Measurements from ENCODE around the gene C1QBP.
"Not testable (repeated sequence)": the region's sequence is repeated elsewhere in the genome, so short reads cannot be mapped to it uniquely, and the experiment has no call there.

C1QBP gene

DNA sequence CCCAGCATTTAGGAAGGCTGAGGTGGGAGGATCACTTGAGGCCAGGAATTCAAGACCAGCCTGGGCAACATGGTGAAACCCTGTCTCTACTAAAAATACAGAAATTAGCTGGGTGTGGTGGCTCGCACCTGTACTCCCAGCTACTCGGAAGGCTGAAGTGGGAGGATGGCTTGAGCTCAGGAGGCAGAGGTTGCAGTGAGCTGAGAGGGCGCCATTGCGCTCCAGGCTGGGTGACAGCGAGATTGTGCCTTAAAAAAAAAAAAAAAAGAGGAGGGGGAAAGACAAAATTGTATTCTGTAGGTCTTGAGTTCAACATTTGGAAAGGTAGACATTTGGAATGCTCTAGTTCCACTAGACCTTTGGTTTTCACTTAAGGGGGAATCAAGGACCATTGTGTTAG is 7.7 kb downstream of the C1QBP start:
- not testable (repeated sequence) for DNase-seq

DNA sequence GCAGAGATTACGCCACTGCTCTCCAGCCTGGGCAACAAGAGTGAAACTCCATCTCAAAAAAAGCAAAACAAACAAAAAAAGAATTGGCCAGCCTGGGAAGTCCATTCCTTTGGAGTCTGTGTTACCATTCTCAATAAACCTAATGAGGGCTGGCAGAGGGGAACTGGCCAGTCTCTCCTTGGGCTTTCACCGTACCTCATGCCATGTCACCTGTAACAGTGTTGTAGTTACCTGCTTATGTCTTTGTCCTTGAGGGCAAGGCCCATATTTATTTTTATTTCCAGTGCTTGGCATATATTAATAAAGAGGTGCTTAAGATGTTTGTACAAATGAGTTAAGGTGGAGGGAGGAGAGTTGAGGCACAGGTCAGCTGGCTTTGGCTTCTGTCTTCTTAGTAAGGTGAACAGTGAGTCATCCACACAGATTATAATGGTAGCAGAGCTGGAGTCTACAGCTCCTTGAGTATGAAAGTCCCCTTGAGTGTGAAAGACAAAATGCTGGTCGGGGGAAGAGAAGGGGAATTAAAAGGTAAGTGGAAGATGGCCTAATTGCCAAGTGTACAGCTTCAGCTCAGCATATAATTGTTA is 8.4 kb downstream of the C1QBP start:
- no peak for DNase-seq

DNA sequence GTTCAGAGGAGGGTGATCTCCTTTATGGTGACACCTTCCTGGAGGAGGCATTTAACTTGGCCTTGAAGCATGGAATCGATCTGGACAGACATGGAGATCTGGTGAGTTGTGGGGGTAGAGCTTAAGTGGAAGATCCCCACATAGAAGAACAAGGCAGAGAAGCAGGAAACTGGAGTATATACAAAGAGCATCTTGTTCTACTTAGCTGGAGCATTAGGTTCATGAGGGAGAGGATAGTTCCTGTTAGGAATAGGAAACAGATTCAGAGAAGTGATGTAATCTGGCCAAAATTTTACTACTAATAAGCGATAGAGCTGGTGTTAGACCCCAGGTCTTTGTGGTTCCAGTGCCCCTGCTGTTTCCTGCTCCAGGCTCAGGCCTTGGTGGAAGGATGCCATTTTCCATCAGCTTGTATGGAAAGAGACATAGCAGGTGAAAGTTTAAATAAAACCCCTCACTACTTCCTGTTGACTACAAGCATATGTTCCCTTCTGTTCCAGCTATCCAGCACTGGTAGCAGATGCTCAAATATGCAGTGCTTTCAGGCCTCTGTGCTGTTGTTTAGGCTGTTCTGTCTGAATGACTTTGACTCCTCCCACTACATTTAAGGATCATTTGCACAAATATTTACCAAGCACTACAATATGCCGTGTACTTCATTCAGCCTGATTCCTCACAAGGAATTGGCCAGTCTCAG is 9.6 kb downstream of the C1QBP start:
- no peak for DNase-seq

DNA sequence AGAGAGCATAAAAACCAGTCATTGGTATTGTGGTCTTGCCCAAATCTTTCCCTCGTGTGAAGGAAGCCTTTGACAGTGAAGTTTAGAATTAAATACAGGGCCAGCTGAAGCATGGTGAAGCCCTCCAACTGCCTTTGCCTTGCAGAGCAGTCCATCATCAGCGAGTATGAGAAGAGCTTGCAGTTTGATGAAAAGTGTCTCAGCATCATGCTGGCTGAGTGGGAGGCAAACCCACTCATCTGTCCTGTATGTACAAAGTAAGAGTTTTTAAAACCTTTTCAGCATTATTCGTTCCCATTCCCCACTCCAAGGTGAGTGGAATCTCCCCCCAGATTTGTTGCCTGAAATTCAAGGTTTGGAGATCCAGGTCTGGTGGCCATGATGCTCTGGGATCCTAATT is 13.1 kb downstream of the C1QBP start:
- DNase-seq = no peak

DNA sequence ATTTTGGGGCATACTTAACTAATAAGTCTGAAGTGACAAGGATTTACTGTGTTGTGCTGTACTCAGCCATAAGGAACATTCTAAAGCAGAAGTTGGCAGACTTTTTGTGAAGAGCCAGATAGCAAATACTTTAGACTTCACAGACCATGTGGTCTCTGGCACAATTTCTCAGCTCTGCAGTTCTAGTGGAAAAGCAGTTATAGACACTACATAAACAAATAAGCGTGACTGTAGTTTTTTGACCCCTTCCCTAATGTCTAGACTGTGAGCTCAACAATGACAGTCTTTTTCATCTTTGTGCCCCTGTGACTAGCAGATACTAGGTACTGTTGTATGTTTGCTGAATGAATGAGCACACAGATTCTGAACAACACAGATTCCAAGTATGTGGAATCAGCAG is 14.0 kb downstream of the C1QBP start:
- DNase-seq = no peak

DNA sequence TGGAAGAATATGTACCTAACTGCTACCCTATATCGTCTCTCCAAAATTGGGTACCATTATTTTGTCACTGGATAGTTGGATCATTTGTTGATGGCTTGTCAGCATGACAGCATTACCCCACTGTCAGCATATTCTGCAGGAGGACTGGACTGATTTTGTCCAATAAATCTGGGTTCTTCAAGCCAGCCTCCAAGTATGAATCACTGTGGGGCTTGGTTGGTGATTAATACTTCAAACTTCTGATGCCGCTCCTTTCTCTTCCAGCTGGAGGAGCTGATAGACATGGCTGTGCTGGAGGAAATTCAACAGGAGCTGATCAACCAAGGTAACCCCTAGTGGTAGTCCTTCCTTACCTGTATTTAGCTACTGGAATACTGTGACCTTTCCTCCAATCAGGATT is 16.4 kb downstream of the C1QBP start:
- no peak for DNase-seq

DNA sequence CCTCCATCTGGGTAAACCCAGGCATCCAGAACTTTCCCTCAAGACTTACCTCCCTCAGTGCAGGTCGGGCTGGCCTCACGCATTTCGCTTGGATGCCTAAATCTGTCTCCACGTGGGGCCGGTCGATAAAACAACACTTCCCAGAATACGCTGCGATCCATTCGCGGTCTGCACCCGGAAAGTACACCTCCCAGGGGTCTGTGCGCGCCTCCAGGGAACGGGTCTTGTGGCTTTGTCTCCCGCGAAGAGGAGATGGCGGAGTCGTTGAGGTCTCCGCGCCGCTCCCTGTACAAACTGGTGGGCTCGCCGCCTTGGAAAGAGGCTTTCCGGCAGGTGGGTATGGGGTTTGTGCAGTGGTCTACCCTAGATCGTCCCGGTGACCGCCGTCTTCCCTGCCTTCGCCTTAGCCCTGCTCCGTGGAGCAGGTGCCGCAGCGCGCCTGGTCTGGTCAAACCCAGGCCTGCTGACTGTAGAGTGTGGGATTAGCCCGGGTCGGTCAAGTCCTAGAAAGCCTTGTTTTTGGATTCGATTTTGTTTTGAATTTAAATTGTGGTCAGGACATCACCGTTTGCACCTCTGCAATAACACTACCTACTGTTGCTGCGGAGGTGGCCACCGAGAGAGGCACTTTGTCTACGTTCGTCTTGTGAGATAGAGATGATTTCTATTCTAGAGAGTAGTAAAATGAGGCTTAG is 18.8 kb downstream of the C1QBP start, which contains the start of gene RPAIN:
TSS of gene RPAIN (plus strand) at position 224 of the 695 bp plus-strand sequence. CDS start at position 253, 29 bp downstream.
- DNase-seq = peak; percentile 99

DNA sequence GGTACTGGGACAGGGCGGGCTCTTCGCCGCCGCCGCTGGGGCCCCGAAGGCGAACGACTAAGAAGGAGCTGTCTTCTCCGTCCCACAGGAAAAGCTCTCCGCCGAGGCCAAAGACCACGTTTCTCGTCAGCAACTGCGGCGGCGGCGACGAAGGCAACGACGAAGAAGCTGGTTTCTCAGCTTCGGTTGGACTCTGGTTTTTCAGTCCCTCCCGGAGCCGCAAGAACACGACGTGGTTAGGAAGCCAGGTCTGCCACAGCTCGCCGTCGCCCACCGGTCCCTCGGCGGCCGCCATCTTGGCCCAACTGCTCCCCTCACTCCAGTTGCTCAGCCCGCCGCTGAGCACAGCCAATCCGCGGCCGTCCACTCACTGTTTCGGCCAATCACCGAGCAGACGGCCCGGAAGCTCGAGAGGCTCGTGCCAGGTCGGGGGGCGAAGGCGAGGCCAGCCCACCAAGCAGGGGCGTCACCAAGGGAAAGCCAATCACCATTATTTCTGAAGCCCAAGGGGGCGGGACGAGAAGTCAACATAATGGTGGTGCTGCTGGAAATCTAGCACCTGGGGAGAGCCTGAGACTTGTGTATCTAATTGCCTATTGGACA is 19.5 kb downstream of the C1QBP start, which contains the start of gene NUP88:
TSS of gene NUP88 (minus strand) at position 307 of the 603 bp plus-strand sequence. CDS start at position 295, 12 bp downstream.
- peak; percentile 99 for DNase-seq

DNA sequence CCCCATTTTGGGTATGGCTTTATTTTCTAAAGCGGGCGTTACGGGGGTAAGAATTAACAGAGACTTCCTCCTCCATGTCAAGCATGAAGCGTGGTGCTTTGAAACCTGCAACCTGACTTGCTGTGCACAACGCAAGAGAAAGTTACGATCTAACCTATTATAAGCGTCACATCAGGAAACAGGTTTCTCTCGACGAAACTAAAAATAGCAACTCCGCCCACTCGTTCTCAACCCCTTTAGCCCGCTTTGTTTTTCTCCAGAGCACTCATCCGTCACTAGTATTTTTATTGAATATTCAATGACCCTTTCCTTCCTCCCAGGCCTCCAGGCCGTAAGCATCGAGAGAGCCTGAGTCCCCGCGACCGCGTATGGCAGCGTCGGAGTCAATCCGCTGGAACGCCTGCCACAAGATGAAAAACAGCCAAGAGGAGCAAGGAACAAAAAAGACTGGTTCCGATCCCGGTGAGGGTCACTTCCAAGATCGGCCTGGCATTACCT is 20.0 kb downstream of the C1QBP start:
- DNase-seq = no peak

DNA sequence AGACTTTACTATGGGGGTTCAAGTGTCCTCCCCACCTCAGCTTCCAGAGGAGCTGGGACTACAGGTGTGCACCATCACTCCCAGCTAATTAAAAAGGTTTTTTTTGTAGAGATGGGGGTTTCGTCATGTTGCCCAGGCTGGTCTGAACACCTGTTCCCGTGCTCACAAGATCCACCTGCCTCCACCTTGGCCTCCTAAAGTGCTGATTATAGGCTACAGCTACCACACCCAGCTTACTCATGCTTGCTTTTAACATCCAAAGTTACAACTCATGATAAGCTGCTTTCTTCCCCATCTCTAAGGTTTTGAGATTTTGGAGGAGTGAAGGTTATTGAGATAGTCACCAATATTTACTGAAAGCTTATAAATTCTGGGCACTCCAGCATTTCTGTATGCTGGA is 22.1 kb downstream of the C1QBP start:
- DNase-seq = no peak

DNA sequence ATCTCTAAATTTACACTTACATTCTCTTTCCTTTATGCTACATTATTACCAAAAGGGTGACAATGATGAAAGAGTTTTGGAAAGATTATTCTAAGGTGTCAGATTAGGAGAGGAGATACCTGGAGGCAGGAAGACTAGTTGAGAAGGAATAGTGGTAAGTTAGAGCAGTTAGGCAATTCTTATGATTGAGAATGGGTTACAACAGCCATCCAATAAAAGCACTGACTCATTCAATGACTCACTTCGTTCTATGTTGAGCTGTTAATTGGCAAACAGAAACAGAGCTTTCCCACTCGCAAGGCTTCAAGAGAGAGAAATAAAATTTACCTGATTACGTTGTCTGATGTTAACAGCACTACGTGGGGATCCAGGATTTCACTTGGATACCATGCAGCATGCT is 25.3 kb downstream of the C1QBP start:
- no peak for DNase-seq

DNA sequence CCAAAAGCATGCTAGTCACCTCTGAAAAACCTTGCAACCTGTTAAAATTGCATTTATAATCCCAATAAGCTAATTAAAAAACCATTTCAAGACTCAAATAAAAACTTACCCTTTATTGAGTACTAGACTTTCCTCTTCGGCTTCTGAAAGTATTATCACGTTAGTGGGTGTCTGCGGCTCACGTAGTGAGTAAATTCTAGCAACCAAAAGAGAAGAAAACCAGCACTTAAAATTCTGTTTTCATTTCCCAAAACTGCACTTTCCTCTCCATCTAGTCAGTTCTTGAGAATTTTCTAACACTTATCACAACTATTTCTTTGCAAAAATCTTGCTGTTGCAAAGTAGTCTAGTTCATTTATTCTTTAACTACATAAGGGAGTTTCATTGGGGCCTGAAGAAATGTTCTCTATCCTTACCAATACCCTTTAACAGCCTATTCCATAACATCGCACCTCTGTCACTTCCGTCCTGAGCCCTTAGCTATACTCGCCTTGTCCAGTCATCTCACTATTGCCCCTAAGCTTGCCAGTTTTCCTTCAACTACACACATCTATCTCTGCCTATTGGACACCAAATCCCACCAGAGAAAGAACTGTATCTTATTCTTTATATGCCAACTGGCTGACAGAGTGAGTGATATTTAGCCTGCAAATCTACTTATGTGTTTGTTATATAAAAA is 28.2 kb downstream of the C1QBP start:
- no peak for DNase-seq

DNA sequence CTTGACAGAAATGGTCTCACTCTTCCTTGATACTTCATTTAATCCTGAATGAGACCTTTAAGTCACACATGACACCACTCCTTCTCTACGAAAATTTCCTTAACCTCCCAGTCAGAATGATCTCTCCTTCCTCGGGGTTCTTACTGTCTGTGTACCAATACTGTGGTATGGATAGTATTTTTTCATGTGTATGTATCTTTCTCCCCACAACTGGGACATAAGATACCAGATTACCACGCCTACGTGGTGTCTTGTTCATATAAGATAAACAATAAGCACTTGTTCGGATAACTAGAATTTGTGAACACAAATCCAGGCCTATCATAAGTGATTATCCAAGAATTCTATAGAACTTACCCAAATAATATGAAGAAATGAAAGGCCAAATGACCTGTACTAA is 30.8 kb downstream of the C1QBP start:
- no peak for DNase-seq

DNA sequence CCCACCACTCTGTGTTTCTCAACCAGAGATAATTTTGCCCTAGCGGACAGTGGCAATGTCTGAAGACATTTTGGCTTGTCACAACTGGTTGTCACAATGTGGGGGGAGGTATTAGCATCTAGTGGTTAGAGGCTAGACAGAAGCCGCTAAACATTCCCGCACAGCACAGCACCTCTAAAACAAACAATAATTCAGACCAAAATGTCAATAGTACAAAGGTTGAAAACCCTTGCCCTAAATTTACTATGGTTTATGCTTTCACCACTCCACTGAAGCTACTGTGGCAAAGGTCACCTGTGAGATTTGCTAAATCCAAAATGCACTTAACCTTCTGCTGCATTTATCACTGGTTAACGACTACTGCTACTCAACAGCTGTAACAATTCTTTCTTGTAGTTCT is 33.6 kb downstream of the C1QBP start:
- no peak for DNase-seq

DNA sequence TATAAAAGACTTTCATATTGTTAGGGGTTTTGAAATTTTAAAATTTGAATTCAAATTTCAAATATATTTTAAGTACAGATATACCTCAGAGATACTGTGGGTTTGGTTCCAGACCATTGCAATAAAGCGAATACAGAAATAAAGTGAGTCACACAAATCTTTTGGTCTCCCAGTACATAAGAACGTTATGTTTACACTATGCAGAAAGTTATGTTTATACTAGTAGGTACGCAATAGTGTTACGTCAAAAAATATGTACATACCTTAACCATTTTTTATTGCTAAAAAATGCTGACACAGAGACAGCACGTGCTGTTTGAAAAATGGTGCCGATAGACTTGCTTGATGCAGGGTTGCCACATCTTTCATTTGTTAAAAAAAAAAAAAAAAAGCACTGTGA is 39.2 kb downstream of the C1QBP start:
- DNase-seq = no peak

DNA sequence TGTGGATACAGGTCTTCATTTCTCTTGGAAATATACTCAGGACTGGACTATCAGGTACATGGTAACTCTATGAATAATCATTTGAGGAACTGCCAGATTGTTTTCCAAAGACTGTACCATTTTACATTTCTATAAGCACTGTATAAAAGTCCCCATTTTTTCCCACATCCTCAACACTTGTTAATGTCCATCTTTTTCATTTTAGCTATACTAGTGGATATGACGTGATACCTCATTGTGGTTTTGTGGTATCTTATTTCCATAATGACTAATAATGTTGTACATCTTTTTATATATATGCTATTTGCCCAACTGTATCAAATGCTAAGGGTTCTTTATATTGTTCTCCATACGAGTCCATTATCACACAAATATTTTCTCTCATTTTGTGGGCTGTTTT is 42.3 kb downstream of the C1QBP start:
- DNase-seq = no peak

DNA sequence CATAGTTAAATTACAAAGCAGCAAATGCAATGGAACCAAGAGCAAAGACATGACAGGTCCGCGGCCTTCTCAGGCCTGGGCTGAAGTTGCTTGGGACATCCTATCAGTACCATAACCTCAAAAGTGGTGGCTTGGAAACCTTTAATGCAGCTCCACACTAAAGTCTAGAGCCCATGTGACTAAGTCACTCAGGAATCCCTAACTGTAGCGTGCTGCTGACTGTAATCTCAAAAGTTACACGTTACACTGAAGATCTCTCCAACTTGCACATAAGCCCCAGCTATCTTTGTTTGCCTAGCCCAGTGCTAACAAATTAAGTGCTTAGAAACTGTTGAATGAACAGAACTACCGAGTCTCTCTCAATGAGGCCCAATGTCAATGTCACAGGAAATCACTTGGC is 47.3 kb downstream of the C1QBP start:
- DNase-seq = no peak

Measured in retina (tissue), 1 donor.